Measurements from ENCODE around the gene ANKRD52. TPM values are rescaled to one million over a fixed set of nuclear protein-coding genes. Genes with fewer than 3 reads are reported as not detected.

The ANKRD52 gene
- total RNA-seq, 1 donor = 18.8 TPM

GRCh38 chr12:56188778-56189098 is 69.4 kb downstream of the ANKRD52 start:
- peaks cover 13% of the 10 kb centered on the region for H4K20me1 ChIP-seq (ENCODE audit: insufficient read depth, low read length)
- peaks cover 19% of the 10 kb centered on the region for H3K36me3 ChIP-seq (ENCODE audit: insufficient read depth, low read length)
- TF ChIP-seq, protein P1, sequence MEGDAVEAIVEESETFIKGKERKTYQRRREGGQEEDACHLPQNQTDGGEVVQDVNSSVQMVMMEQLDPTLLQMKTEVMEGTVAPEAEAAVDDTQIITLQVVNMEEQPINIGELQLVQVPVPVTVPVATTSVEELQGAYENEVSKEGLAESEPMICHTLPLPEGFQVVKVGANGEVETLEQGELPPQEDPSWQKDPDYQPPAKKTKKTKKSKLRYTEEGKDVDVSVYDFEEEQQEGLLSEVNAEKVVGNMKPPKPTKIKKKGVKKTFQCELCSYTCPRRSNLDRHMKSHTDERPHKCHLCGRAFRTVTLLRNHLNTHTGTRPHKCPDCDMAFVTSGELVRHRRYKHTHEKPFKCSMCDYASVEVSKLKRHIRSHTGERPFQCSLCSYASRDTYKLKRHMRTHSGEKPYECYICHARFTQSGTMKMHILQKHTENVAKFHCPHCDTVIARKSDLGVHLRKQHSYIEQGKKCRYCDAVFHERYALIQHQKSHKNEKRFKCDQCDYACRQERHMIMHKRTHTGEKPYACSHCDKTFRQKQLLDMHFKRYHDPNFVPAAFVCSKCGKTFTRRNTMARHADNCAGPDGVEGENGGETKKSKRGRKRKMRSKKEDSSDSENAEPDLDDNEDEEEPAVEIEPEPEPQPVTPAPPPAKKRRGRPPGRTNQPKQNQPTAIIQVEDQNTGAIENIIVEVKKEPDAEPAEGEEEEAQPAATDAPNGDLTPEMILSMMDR (IDR thresholded peaks at IDR 0.05; ENCODE audit: extremely low read depth, low read depth, low read length) = no peak
- H3K79me2 ChIP-seq (ENCODE audit: insufficient read depth, low read length) = peaks cover 41% of the 10 kb centered on the region
- peak overlapping the region; percentile 50 for H2AFZ ChIP-seq (ENCODE audit: low read length)
- H3K9me3 ChIP-seq (ENCODE audit: low read depth, low read length) = no peaks in the 10 kb centered on the region
- peak overlapping the region; percentile 94 for H3K4me3 ChIP-seq (ENCODE audit: insufficient read depth, low read length)
- peak; percentile 72 for DNase-seq (ENCODE audit: insufficient read length, low spot score, missing footprints)
- H3K4me1 ChIP-seq (ENCODE audit: insufficient read depth, low read length) = peaks cover 23% of the 10 kb centered on the region
- peak overlapping the region; percentile 52 for H3K27ac ChIP-seq (ENCODE audit: low read depth, low read length)
- no peaks in the 10 kb centered on the region for H3K27me3 ChIP-seq (ENCODE audit: insufficient read depth, low read length)
- peak overlapping the region; percentile 98 for H3K4me2 ChIP-seq (ENCODE audit: insufficient read depth, low read length)

DNA sequence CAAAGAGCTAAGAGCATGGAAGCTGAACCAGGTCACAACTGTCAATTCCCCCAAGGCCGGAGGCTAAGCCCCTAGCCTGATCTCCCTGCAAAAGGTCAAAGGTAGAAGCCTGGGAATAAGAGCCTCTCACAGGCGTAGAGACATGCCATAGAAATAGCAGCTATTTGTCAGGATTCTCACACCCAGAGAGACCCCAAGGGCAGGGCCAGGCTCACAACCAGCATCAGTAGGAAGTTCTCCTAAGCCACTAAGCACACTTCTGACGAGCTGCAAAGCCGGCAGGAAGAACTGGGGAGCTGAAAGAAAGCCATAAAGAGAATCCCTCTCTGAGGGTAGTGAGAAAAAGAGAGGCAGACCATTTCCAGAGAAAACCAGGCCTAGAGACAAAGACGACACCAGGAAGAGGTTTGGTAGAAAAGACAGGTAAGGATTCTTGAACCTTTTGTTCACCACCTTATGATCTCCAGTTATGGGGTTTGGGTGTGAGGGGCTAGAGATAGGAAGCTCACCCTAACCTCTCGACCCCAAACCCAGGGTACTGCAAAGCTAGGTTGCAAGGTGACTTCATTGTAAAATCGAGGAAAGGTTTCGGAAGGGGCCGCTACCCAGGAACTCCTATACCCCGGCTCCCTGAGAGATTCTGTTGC is 69.9 kb downstream of the ANKRD52 start:
- Histone ChIP-seq H3K4me3 (ENCODE audit: insufficient read depth, low read length) (peak overlapping the region; percentile 94), H3K9me3 (ENCODE audit: low read depth, low read length) (no peaks in the 10 kb centered on the region), H3K4me1 (ENCODE audit: insufficient read depth, low read length) (peaks cover 23% of the 10 kb centered on the region), H3K4me2 (ENCODE audit: insufficient read depth, low read length) (peak overlapping the region; percentile 98), H3K27ac (ENCODE audit: low read depth, low read length) (peak overlapping the region; percentile 52), H3K27me3 (ENCODE audit: insufficient read depth, low read length) (no peaks in the 10 kb centered on the region), H4K20me1 (ENCODE audit: insufficient read depth, low read length) (peaks cover 13% of the 10 kb centered on the region), H2AFZ (ENCODE audit: low read length) (peak overlapping the region; percentile 50), H3K36me3 (ENCODE audit: insufficient read depth, low read length) (peaks cover 24% of the 10 kb centered on the region), H3K79me2 (ENCODE audit: insufficient read depth, low read length) (peaks cover 41% of the 10 kb centered on the region)
- DNase-seq (ENCODE audit: insufficient read length, low spot score, missing footprints) = peak; percentile 82
- TF ChIP-seq, protein P1 (IDR thresholded peaks at IDR 0.05; ENCODE audit: extremely low read depth, low read depth, low read length) = no peak

Other genes with a start within 250 kb of the ANKRD52 start
- gene IKZF4, start 237.3 kb downstream of the ANKRD52 start, total RNA-seq = 1.2 and 2.5 TPM in 2 replicates
- 162 and 459 TPM in 2 replicates for gene RPS26, start 216.5 kb downstream of the ANKRD52 start, total RNA-seq
- 1.1 and 2.4 TPM in 2 replicates for gene ERBB3, start 178.2 kb downstream of the ANKRD52 start, total RNA-seq
- 99.0 and 115 TPM in 2 replicates for gene PA2G4, start 153.8 kb downstream of the ANKRD52 start, total RNA-seq
- 1,930 and 2,844 TPM in 2 replicates for gene RPL41, start 141.8 kb downstream of the ANKRD52 start, total RNA-seq
- gene ZC3H10, start 140.1 kb downstream of the ANKRD52 start, total RNA-seq = 9.0 and 10.6 TPM in 2 replicates
- gene ESYT1, start 130.1 kb downstream of the ANKRD52 start, total RNA-seq = 239 and 304 TPM in 2 replicates
- 49.8 and 53.9 TPM in 2 replicates for gene MYL6B, start 105.8 kb downstream of the ANKRD52 start, total RNA-seq
- gene MYL6, start 100.0 kb downstream of the ANKRD52 start, total RNA-seq = 848 and 873 TPM in 2 replicates
- 65.9 and 70.4 TPM in 2 replicates for gene SMARCC2, start 68.9 kb downstream of the ANKRD52 start, total RNA-seq
- gene RNF41, start 36.5 kb downstream of the ANKRD52 start, total RNA-seq = 155 and 159 TPM in 2 replicates
- 26.8 and 27.4 TPM in 2 replicates for gene NABP2, start 34.0 kb downstream of the ANKRD52 start, total RNA-seq
- gene SLC39A5, start 28.3 kb downstream of the ANKRD52 start, total RNA-seq = not detected in 2 replicates
- gene COQ10A, start 8.6 kb upstream of the ANKRD52 start, total RNA-seq = 10.1 and 14.4 TPM in 2 replicates
- 106 and 114 TPM in 2 replicates for gene CS, start 41.9 kb upstream of the ANKRD52 start, total RNA-seq
- gene CNPY2, start 57.6 kb upstream of the ANKRD52 start, total RNA-seq = 82.5 and 83.7 TPM in 2 replicates
- 10.5 and 19.2 TPM in 2 replicates for gene PAN2, start 75.6 kb upstream of the ANKRD52 start, total RNA-seq
- gene IL23A, start 80.5 kb upstream of the ANKRD52 start, total RNA-seq = not detected in 2 replicates
- 567 and 652 TPM in 2 replicates for gene STAT2, start 101.7 kb upstream of the ANKRD52 start, total RNA-seq
- not detected in 2 replicates for gene APOF, start 104.5 kb upstream of the ANKRD52 start, total RNA-seq
- gene TIMELESS, start 191.0 kb upstream of the ANKRD52 start, total RNA-seq = 4.1 and 4.7 TPM in 2 replicates
- gene MIP, start 196.3 kb upstream of the ANKRD52 start, total RNA-seq = not detected in 2 replicates
- 2.5 and 2.7 TPM in 2 replicates for gene SPRYD4, start 210.2 kb upstream of the ANKRD52 start, total RNA-seq
- gene GLS2, start 229.8 kb upstream of the ANKRD52 start, total RNA-seq = 0.36 TPM in 1 of 2 replicates, not detected in the other

Data from osteoblast (primary cell).